ENCODE measurements around the gene PWP2. TPM values are rescaled to one million over a fixed set of nuclear protein-coding genes. Genes with fewer than 3 reads are reported as not detected.
"Not testable (repeated sequence)": the region's sequence is repeated elsewhere in the genome, so short reads cannot be mapped to it uniquely, and the experiment has no call there.

Gene PWP2
- 1 to 10 TPM; 5.8 to 9.5 (median 6.9) TPM for total RNA-seq

DNA sequence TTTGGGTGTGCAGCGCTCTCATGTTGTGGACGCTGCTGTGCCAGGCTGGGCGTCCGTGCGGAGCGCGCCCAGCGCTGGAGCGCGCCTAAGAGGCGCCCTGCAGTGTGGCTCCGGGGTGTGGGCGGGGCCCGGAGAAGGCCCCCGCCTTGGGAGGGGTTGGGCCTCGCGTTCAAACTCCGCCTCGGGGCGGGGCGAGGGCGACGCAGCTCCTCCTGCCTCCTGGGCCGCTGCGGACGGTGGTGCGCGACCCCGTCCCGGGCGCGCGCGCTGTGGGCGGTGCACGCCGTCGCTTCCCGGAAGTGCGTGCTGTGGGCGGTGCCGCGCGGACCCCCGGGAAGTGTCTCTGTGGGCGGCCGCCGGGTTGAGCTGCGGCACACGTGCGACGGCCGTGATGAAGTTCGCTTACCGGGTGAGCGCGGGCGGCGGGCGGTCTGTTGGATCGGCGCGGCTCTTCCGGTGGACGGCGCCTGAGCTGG lies at the start of gene PWP2:
Gene PWP2, plus strand, starts transcription at position 374 of the 476 bp plus-strand sequence. Its CDS starts 18 bp downstream, at position 392.
- intact Hi-C loops (cut with DNase I; ENCODE audit: low total_unique reads); H3K4me1 ChIP-seq; H3K27me3 ChIP-seq; H3K27ac ChIP-seq; H3K9me3 ChIP-seq; H3K36me3 ChIP-seq: not testable (repeated sequence)
- H3K4me3 ChIP-seq: peak within 1 kb of the TSS; percentile 32 to 63 (median 47)
- peak in 1 of 2 donors; percentile 15 for DNase-seq (ENCODE audit: low spot score in 2 of 2)

DNA sequence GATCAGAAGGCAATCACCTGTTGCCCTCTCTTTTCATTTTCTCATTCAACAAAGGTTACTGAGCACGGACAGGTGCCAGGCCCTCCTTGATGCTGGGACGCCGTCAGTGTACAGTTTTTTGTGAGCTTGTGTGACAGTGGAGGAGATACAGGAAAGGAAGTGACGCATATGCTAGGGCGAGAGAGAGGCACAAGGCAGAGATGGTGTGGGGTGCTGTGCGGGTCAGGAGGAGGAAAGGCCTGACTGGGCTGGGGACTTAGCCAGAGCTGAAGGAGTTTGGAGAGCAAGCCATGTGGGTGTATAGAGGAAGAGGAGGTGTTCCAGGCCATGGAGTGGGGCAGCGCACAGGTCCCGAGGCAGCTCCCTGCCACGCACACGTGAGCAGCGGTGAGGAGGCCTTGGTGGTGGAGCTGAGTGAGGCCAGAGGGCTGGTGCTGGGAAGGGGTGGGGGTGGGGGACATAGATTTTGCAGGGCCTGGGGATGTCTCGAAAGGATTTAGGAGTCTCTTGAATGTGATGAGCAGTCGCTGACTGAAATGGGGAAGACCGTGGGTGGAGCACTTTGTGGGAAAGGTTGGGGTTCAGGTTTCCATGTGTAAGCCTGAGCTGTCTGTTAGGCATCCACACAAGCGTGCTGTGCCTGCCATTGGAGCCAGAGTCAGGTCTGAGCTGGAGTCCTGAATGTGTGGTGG lies 49.1 kb upstream of the PWP2 start:
- DNase-seq (ENCODE audit: low spot score in 2 of 2): no peak
- TF ChIP-seq POLR2A (IDR thresholded peaks at IDR 0.05) (no peak), POLR2AphosphoS5 (IDR thresholded peaks at IDR 0.05) (no peak)
- TF ChIP-seq, protein P1, sequence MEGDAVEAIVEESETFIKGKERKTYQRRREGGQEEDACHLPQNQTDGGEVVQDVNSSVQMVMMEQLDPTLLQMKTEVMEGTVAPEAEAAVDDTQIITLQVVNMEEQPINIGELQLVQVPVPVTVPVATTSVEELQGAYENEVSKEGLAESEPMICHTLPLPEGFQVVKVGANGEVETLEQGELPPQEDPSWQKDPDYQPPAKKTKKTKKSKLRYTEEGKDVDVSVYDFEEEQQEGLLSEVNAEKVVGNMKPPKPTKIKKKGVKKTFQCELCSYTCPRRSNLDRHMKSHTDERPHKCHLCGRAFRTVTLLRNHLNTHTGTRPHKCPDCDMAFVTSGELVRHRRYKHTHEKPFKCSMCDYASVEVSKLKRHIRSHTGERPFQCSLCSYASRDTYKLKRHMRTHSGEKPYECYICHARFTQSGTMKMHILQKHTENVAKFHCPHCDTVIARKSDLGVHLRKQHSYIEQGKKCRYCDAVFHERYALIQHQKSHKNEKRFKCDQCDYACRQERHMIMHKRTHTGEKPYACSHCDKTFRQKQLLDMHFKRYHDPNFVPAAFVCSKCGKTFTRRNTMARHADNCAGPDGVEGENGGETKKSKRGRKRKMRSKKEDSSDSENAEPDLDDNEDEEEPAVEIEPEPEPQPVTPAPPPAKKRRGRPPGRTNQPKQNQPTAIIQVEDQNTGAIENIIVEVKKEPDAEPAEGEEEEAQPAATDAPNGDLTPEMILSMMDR (IDR thresholded peaks at IDR 0.05): no peak

DNA sequence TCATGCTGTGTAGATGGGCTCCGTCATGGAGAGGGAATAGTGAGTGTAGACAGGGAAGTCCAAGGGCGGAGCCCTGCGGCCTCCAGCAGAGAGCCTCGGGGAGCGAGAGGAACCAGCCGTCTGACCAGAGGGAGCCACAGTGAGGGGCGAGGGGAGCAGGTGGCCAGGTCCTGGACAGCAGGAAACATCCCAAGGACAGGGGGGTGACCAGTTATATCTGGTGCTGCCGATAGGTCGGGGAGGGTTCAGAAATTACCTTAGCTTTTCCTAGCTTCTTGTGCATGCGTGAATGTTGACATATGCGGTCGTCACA lies 48.6 kb upstream of the PWP2 start:
- Histone ChIP-seq H3K4me3 (no peak overlapping the region), H3K9me3 (no peaks in the 10 kb centered on the region), H3K4me1 (no peaks in the 10 kb centered on the region), H3K27ac (no peak overlapping the region), H3K27me3 (no peaks in the 10 kb centered on the region), H3K36me3 (no peaks in the 10 kb centered on the region)
- TF ChIP-seq POLR2A (IDR thresholded peaks at IDR 0.05) (no peak), POLR2AphosphoS5 (IDR thresholded peaks at IDR 0.05) (no peak)
- TF ChIP-seq, protein P1 (IDR thresholded peaks at IDR 0.05): no peak
- DNase-seq (ENCODE audit: low spot score in 2 of 2): no peak
- intact Hi-C loops (cut with DNase I; ENCODE audit: low total_unique reads): no loop called here

More for the DNA sequence above, 49.1 kb upstream of the PWP2 start:
- no peak overlapping the region for H3K27ac ChIP-seq
- intact Hi-C loops (cut with DNase I; ENCODE audit: low total_unique reads): no loop called here
- no peaks in the 10 kb centered on the region for H3K4me1 ChIP-seq
- no peaks in the 10 kb centered on the region for H3K27me3 ChIP-seq
- H3K36me3 ChIP-seq: no peaks in the 10 kb centered on the region
- H3K4me3 ChIP-seq: no peak overlapping the region
- no peaks in the 10 kb centered on the region for H3K9me3 ChIP-seq

DNA sequence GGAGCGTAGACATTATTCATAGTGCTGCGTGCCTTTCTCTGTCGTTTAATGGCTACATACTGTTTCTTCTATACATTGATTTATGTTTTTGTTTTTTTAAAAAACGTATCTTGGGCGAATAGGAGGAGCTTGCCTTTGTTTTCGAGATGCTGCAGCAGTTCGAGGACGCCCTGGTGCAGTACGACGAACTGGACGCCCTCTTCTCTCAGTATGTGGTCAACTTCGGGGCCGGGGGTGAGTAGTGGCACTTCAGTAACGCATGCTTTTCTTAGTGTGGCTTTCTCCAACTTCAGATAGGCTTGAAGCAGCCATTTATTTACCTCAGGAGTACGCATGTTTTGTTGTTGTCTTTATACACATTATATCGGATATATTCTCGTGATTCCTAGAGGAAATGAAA lies 48.2 kb upstream of the PWP2 start:
- intact Hi-C loops (cut with DNase I; ENCODE audit: low total_unique reads): no loop called here
- H3K4me3 ChIP-seq: no peak overlapping the region
- no peaks in the 10 kb centered on the region for H3K27me3 ChIP-seq
- no peak overlapping the region for H3K27ac ChIP-seq
- TF ChIP-seq, protein P1 (IDR thresholded peaks at IDR 0.05): no peak
- TF ChIP-seq POLR2AphosphoS5 (IDR thresholded peaks at IDR 0.05): no peak
- no peak for TF ChIP-seq POLR2A (IDR thresholded peaks at IDR 0.05)
- H3K4me1 ChIP-seq: no peaks in the 10 kb centered on the region
- H3K36me3 ChIP-seq: no peaks in the 10 kb centered on the region
- H3K9me3 ChIP-seq: no peaks in the 10 kb centered on the region
- no peak for DNase-seq (ENCODE audit: low spot score in 2 of 2)

DNA sequence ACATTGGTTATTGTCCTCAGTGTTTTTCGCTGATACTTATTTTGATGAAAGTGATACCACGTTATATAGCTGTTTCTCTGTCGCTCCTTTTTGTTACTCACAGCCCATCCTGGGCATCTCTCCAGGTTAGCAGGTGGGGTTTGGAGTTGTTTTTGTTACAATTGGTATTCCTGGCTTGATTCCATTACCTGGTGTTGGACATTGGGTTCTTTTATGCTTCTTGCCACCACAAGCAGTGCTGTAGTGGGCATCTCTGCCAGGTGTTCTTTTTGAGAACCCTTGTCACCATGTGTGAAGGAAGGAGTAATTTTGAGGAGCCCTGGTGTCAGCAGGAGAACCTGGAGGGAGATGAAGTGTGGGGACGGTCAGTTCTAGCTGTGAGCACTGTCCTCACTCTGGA lies 47.5 kb upstream of the PWP2 start:
- no peak overlapping the region for H3K27ac ChIP-seq
- H3K4me3 ChIP-seq: no peak overlapping the region
- DNase-seq (ENCODE audit: low spot score in 2 of 2): no peak
- H3K27me3 ChIP-seq: no peaks in the 10 kb centered on the region
- intact Hi-C loops (cut with DNase I; ENCODE audit: low total_unique reads): no loop called here
- no peaks in the 10 kb centered on the region for H3K36me3 ChIP-seq
- no peaks in the 10 kb centered on the region for H3K4me1 ChIP-seq
- no peaks in the 10 kb centered on the region for H3K9me3 ChIP-seq
- TF ChIP-seq, protein P1 (IDR thresholded peaks at IDR 0.05): no peak
- TF ChIP-seq POLR2A (IDR thresholded peaks at IDR 0.05) (no peak), POLR2AphosphoS5 (IDR thresholded peaks at IDR 0.05) (no peak)
